Measurements from ENCODE around the gene UGT1A4. TPM values are rescaled to one million over a fixed set of nuclear protein-coding genes. Genes with fewer than 3 reads are reported as not detected.

Gene UGT1A4
- total and polyA plus RNA-seq, 10 of the 15 experiments (the other 5 are each of a cell fraction or from before 2014, with no cell fraction given): not detected

- in situ Hi-C loops (cut with MboI): no loop called here
Measured at GRCh38 chr2:233798335-233799086, 80.0 kb downstream of the UGT1A4 start.

More at GRCh38 chr2:233798335-233799086, 80.0 kb downstream of the UGT1A4 start:
- POLR2A ChIA-PET: no interaction called here
- SMC1A ChIA-PET (ENCODE audit: uncharacterized antibody, unreplicated experiment): no interaction called here
- no peaks in the 10 kb centered on the region; a peak in 2 of 4 replicates for H3K27me3 ChIP-seq (replicated peaks in 1 of 2; ENCODE audit: control insufficient read depth in 2 of 2, insufficient read depth in 2 of 2, low read length in 1 of 2)
- CTCF ChIA-PET: no interaction called here
- H4K20me1 ChIP-seq (ENCODE audit: control insufficient read depth, insufficient read depth): no peaks in the 10 kb centered on the region
- no peak for DNase-seq (ENCODE audit: low read depth, low spot score)
- no peak overlapping the region for H3K27ac ChIP-seq (ENCODE audit: control insufficient read depth, insufficient read depth)
- no peak overlapping the region for H3K9ac ChIP-seq (ENCODE audit: control insufficient read depth, insufficient read depth, low read length)
- no peak overlapping the region for H3K4me3 ChIP-seq
- FAIRE-seq: no peak
- ATAC-seq: no peak
- intact Hi-C loops (cut with micrococcal nuclease; ENCODE audit: unreplicated experiment): no loop called here
- no peak overlapping the region for H3K4me2 ChIP-seq (ENCODE audit: control insufficient read depth, insufficient read depth)
- no peak overlapping the region for H2AFZ ChIP-seq (ENCODE audit: control insufficient read depth, low read depth, low read length)
- no peaks in the 10 kb centered on the region for H3K79me2 ChIP-seq (ENCODE audit: control insufficient read depth, insufficient read depth, low read length)
- no TSS peak for BruUV-seq (replicated peaks)
- RAD21 ChIA-PET (ENCODE audit: unreplicated experiment): no interaction called here
- H3K4me1 ChIP-seq (ENCODE audit: control insufficient read depth, insufficient read depth, low read length): no peaks in the 10 kb centered on the region
- TF ChIP-seq MYC (IDR thresholded peaks at IDR 0.05; ENCODE audit: insufficient read depth, insufficient read length, insufficient replicate concordance, low read length, severe bottlenecking) (no peak), NR2C2 (IDR thresholded peaks at IDR 0.05; ENCODE audit: borderline replicate concordance, control insufficient read depth, insufficient read length, low read depth) (no peak), BCL11A (IDR thresholded peaks at IDR 0.05; ENCODE audit: low read depth, low read length) (no peak), SUZ12 (IDR thresholded peaks at IDR 0.05; ENCODE audit: unreplicated experiment) (no peak), ZSCAN29 (IDR thresholded peaks at IDR 0.05) (no peak), BCL3 (IDR thresholded peaks at IDR 0.05; ENCODE audit: borderline replicate concordance, insufficient read depth, low read depth, low read length, poor library complexity, severe bottlenecking) (no peak), PAX5 (IDR thresholded peaks at IDR 0.05; ENCODE audit: borderline replicate concordance, low read depth, low read length) (no peak)
- 27% methylated on average over 14 of the region's 14 CpGs for WGBS (ENCODE audit: insufficient coverage, insufficient replicate concordance, low lambda C conversion rate, missing lambda C conversion rate)
- no peaks in the 10 kb centered on the region for H3K36me3 ChIP-seq (ENCODE audit: control insufficient read depth in 2 of 2, insufficient read depth in 2 of 2, low read length in 1 of 2)
- H3K9me3 ChIP-seq (replicated peaks; ENCODE audit: control insufficient read depth, insufficient read depth, low read length): no peaks in the 10 kb centered on the region

Measured in GM12878 (cell line).